NCI-H1436 (cell line): ENCODE results near the gene AQP5.
"Not testable (repeated sequence)": the region's sequence is repeated elsewhere in the genome, so short reads cannot be mapped to it uniquely, and the experiment has no call there.

Experiments used
- DNase-seq: peaks from one replicate; lab custom pipeline; 2025; lab: John Stamatoyannopoulos, UW

AQP5 gene

DNA sequence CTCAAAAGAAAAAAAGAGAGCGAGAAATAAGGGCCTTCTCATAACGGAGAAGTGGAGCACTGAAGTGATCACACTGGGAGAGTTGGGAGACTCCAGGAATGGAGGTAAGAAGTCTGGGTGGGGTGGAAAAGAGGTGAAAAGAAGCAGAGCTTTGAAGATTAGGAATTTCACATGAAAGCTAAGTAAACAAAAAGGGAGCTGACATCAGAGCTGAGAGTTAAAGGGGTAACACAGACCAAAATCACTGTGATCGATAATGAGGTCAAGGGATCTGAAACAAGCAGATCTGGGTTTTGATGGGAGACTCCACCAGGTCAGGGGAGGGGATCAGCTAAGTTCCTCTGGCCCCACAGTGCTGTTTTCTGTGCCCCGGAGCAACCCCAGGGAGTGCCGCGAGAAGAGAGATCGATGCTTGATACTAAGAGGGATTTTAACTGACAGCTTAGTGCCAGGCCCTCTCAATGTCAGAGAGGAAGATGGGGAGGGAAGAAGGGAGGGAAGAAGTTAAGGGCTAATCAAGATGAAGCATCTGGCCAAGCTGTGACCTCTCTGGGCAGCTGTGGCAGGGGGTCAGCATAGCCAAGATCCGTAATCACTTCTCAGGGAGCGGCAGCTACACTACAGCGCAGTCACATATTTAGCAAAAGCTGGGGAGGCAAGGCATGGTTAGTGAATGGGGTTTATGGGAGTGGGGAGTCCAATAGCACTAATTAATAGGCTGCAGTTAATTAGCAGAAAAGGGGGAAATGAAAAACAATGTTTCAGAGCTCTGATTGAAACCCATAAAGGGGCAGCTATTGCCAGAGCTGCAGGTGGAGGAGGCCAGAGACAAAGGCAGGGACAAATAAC lies 19.1 kb downstream of the AQP5 start:
- no peak for DNase-seq

DNA sequence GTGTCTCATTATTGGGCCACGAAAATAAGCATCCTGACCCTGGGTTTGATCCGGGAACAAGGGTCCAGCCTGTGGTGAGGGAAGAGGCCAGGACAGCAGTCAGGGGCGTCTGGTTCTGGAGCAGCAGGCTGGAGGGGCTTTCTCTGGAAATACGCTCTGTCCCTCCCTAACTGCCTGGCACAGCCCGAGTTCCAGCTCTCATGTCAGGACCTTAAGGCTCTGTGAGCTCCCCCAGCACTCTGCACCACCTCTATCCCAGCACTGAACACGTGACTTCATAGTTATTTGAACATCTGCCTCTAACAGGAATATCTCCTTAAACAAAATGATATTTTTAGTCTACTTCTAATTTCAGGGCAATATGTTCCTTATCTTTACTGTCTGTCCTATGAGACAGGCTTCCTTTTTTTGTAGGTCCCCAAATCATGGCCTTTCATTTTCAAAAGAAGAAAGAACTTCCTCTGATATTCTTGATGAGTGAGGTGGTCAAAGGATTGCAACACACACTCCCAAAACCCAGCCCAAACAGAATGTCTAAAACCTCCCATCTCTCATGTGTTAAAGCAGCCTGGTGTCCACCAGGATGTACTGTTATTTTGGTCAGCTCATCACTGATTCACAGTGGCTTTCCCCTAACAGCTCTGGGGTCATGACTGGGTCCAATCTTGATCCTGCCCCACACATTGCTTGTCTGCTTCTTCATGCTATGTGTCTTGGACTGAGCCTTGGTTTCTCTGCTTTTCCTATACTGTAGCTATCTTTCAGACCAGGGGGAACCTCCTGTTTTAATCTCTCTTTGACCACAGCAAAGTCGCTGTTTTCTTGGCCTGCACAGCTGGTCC lies 20.8 kb downstream of the AQP5 start:
- no peak for DNase-seq

DNA sequence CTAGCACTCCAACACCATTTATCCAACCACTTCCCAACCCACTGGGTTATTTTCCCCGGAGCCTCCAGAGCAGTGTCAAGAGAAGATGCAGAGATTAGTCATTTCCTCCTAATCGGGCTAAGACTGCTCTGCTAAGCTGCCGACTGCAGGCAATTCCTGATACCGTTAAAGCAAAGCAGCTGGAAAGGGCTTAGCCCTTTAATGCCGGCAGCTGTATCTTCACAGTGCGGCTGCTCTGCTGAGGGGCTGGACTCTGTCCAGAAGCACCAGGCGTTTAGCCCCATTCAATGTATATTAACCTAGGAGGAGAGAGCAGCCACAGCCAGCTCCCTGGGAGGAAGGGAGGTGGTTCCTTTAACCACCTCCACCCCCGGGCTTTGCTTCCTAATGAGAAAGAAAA lies 22.2 kb downstream of the AQP5 start:
- DNase-seq: no peak

DNA sequence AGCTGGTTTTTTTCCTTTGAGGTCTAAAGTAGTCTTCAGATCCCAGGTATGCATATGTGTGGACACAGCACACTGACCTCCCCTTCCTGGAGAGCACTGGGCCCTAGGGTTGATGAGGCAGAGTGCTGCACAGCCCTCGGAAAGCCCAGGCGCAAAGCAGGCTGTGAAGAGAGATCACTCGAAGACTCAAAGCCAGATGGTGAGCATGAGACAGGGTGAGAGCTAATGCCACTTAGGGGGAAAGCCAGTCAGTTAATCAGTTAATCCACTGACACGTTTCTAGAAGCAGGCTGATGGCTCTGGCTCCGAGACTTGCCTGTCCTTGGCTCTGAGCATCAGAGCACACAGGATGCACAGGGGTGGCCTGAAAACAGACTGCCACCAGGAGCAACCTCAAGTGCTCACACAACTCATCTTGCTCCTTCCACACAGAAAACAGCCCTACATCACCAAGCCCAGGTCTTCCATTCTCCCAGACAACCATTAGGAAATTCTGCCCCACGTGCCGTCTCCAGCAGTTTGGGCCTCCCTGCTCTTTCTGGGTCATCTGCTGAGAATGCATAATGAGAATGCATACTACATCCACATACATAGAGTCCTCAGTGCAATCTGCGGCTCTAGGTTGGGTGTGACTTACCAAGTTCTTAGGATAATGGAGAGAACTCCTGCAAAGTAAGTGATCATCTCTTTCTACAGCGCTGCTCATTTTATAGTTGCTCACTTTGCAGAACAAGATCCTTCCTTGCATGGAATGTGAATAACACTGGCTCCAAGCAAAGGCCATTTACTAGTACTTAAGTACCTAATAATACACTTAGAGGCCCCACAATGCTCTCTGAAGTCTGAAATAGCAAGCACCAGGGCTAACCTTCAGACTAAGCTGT lies 23.0 kb downstream of the AQP5 start:
- DNase-seq: no peak

DNA sequence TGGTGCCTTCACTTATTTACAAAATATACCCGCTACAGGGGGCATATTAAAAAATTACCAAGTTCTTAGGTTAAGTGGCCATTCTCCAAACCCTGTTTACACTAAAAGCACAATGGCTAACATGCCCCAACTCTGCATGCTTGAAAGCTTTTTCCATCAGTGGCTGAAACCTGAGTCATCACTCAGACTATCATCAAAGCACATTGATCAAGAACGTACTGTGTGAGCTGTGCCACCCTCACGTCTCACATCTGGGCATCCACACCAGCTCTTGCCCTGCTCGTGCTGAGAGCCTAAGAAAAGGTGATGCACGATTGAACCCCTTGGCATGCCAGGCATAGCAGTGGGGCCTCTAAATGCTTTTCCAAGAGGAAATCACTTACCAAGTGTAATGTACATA lies 24.3 kb downstream of the AQP5 start:
- no peak for DNase-seq

DNA sequence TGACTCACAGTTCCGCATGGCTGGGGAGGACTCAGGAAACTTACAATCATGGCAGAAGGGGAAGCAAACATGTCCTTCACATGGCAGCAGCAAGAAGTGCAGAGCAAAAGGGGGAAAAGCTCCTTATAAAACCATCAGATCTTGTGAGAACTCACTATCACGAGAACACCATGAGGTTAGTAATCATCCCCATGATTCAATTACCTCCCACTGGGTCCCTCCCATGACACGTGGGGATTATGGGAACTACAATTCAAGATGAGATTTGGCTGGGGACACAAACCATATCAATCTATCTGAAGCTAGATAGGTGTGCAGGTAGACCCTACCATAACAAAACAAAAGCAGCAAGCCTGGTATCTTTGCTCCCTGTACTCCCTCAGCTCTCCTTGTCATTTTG lies 24.8 kb downstream of the AQP5 start:
- DNase-seq: not testable (repeated sequence)

DNA sequence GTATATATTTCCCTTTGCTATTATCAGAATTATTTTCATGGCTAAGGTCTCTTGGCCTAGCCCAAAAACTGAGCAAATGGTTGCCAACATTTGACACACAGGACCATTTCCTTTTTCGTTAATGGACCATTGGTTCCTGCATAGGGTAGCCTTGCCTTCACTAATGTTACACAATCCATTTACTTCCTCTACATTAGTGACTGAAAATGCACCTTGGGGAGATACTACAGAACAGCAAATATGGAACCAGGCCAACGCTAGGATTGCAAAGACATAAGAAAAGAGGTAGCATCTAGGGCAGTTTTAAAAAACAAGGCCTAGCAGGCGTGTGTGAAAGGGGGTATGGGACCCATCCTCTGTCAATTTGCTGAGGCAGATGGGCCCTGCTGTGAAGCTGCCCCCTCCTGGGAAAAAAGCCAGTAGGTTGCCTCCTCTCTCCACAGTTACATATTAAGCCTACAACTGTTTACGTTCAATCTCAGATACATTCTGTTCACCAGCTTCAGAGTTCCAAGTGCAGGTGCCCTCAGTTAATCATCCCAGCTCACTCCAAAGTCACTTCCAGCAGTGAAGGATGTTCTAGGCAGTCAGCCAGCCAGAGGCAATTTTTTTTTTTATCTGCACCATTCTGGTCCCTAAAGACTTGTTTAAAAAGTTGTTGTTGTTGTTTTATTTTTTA lies 26.1 kb downstream of the AQP5 start:
- no peak for DNase-seq

DNA sequence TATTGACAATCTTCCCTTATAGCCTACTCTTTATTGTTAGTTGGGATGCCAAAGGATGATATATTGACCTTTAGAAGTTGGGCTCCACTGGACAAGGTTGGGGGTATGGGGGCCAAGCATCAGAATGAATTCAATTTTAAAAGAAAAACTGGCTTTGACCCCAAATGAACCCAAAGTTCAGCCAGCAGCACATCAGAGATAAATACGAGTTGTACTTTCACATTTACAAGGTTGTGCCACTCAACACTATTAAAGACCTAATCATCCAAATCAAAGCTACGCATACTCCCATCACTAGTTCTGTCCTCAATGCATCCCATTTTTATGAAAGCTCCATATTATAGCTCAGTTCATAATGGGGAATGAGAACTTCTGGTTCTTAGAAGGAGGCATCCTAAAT lies 27.7 kb downstream of the AQP5 start:
- DNase-seq: not testable (repeated sequence)

DNA sequence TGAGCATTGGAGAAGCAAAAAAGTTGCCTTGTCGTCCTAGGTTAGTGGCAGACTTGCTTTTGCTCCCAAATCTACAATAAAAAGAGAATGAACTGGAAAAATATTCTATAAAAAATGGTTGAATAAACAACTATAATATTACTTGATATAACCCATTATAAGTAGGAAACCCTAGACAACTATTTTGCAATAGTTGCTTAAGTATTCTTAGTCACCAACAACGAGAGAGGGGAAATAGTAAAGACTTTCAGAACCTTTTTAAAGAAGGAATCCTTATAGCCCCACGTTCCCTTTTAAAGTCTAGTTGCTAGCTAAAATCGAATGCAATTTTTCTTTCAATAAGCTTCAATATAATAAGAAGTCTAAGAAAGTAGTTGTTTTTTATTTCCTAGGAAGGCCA lies 28.6 kb downstream of the AQP5 start:
- DNase-seq: no peak

DNA sequence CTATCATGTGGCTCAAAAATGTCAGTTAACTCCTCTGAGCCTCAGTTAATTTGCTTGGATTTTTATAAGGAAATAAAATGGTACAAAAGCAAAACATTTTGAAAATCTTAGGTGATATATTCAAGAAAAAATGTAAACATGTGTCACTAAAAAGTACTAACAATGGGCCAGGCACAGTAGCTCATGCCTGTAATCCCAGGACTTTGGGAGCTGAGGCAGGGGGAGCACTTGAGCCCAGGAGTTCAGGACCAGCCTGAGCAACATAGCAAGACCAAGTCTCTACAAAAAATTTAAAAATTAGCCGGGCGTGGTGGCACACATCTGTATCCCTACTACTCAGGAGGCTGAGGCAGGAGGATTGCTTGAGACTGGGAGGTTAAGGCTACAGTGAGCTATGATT lies 36.8 kb downstream of the AQP5 start:
- DNase-seq: no peak

DNA sequence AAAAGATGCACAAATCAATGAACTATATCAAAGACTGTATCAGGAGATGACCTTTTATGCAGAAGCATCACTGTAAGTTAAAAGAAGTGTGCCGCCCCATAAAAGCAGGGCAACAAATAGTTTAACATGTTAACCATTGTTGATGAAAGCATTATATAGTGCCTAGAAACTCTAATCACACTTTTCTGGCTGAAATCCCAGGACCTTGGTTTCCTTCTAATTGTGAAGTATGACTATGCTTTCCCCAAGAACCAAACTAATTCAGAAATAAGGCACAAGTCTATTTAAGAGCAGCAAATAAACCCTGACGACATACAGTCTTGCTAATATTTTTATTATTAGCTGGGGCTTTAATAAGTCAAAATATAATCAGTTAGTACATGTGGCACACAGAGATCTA lies 41.9 kb downstream of the AQP5 start:
- DNase-seq: no peak

DNA sequence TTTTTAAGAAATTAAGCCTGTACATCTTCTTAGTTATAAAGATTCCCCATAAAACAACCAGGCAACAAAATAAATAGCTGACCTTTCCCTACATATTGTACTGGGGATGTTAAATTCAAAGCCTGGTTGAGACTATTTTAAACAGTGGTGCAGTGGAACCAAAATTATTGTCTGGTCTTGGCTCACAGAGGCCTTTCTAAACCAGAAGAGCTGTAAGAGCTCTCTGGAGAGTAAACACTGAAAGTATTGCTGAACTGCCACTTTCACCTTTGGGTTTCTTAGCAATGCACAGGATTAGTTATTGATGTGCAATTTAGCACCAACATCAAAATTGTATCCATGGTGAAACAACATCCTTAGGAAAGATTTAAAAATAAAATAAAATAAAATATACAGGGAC lies 43.0 kb downstream of the AQP5 start:
- DNase-seq: no peak

DNA sequence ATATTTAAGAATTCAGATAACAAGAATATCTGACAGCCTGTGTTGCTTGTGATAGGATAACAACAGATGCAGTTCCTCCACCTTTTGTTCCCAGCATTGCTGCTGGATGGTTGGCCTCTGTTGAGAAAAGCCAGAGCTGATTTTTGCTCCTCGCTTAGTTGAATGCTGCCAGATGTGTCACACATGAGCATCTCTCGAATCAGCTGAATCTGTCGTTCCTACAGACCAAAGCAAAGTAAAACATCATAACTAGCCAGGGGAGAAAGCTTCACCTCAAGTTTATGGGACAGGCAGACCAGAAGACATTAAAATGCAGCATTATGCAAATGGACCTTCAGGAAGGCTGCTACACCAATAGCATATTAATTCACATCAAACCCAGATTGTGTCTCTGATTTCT lies 43.5 kb downstream of the AQP5 start:
- no peak for DNase-seq

DNA sequence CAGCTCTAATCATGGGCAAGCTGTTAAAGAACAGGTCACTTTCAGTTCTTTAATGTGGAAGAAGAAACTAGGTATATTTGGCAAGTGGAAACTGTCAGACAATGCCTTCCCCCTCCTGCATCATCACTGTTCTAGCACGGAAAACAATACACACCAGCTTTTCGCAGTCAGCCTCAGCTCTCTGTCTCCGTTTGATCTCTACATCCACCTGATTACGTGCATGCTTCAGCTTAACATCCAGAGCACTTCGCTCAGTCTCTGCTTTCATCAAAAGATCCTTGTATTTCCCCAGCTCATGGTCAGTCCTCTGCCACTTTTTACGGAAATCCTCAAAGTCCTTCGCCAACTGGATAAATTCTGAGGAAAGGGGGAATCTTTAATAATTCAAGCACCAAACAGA lies 44.6 kb downstream of the AQP5 start:
- DNase-seq: no peak

DNA sequence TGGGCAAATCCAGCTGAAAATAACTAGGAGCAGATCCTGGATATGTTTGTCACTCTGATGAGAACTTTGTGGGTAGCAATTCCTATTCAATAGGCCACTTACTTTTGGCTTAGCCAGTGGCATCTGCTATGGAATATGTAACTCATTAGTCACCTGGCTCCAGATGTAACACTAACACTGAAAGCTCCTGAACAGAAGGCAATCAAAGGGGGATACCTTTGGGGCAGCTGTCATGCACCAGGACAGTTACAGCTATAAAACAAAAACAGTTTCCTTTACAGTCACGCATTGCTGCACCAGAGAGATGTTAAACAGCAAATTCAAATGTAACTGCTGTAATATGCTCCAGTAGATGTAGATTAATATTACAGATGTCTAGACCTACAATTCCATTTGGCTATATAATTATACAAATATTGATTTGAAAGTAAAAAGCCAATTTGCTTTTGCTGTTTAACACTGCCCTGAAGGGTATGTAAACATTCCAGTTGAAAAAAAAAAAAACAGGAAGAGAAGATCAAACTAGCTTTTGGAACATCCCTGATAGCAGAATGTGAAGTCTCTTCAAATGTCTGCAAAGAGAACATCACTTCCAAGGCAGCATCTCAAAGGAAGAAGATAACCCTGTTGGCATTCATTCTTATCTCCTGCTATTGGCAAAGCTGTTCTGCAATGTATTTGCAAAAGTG lies 45.2 kb downstream of the AQP5 start:
- no peak for DNase-seq

DNA sequence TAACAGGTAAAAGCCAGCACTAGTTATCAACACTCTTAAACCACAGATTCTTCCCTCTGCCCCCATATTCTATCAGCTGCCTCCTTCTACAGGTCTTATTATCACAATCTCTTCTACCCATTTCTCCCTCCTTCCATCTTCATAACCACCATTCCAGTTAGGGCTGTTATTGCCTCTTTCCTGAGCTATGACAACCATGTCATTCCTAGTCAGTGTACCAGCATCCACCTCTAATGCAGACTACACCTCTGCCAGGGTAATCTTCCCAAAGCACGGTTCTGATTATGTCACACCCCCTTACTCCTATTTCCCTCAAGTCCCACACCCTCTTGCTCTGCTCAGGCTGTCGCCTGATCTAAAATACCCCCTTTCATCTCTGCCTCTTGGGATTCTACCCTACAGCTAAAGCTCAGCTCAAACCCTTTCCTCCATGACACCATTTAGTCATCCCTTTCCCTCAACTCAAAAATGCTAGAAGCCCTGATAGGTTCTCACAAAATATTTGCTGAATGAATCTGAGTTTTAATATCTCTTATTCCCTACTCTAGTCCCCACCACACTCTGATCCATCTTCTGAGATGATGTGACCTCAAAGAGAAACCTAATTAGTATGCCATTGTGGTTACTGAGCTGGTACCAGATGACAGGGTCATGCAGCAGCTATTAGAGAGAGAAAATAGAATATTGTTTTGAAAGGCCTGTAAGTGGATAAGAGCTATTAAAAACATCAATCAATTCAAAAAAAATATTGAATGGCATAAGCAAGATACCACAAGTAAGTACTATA lies 51.9 kb downstream of the AQP5 start:
- DNase-seq: no peak

DNA sequence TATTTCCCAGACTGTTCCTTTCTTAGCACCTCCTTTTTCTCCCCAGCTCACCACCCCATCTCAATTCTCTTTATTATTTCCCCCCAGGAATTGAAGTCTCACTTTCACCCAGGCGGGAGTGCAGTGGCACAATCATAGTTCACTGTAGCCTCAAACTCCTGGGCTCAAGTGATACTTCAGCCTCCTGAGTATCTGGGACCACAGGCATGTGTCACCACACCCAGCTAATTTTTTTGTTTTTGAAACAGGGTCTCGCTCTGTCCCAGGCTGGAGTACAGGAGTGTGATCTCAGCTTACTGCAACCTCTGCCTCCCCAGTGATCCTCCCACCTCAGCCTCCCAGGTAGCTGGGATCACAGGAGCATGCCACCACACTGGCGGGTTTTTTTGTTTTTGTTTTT lies 52.7 kb downstream of the AQP5 start:
- DNase-seq: no peak
